Vagina (tissue), 2 donors: ENCODE results near the gene FAM149B1.

Experiments used
- POLR2A ChIP-seq, 2 donors: fragments of 450-650 bp; IDR thresholded peaks; one replicate each; pipeline ENCODE4 v1.6.1; 2017; ENCODE audit warnings: antibody characterized with exemption in 2 of 2, mild to moderate bottlenecking in 2 of 2, moderate library complexity in 2 of 2
- TF ChIP-seq, protein P1 (sequence below), 3 experiments: fragments of 450-650 bp in 2 of 3; fragments of 200-600 bp in 1 of 3; sonication (generic) in 1 of 3; IDR thresholded peaks; one replicate each; pipeline ENCODE4 v1.5.1; 2017 to 2019; ENCODE audit warnings: antibody characterized with exemption in 3 of 3, mild to moderate bottlenecking in 2 of 3, moderate library complexity in 2 of 3

DNA sequence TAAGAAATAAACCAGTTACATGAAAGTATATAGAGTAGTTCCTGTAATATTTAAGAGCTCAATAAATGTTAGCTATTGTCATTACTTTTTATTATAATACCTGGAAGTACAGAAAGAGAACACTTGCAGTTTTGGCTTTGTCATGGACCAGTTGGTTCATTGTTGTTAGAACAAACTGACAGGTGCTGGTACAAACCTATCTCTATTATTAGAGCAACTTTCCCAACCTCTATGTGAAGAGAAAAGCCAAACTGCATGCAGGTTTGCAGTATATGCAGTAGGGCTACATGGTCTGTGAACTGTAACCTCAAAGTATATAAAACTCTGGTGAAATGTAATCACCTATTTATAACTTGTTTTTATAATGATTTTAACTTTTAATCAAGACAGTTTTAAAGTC, 58.7 kb downstream of the FAM149B1 start:
- no peak for TF ChIP-seq POLR2A (IDR thresholded peaks at IDR 0.05)
- TF ChIP-seq, protein P1, sequence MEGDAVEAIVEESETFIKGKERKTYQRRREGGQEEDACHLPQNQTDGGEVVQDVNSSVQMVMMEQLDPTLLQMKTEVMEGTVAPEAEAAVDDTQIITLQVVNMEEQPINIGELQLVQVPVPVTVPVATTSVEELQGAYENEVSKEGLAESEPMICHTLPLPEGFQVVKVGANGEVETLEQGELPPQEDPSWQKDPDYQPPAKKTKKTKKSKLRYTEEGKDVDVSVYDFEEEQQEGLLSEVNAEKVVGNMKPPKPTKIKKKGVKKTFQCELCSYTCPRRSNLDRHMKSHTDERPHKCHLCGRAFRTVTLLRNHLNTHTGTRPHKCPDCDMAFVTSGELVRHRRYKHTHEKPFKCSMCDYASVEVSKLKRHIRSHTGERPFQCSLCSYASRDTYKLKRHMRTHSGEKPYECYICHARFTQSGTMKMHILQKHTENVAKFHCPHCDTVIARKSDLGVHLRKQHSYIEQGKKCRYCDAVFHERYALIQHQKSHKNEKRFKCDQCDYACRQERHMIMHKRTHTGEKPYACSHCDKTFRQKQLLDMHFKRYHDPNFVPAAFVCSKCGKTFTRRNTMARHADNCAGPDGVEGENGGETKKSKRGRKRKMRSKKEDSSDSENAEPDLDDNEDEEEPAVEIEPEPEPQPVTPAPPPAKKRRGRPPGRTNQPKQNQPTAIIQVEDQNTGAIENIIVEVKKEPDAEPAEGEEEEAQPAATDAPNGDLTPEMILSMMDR (IDR thresholded peaks at IDR 0.05) = no peak
